Left lung (tissue), 14 donors: Measurements from ENCODE around the gene SYCP2L. TPM values are rescaled to one million over a fixed set of nuclear protein-coding genes. Genes with fewer than 3 reads are reported as not detected.

Source experiments
- ATAC-seq: fragments of 200-7000 bp; cut with Tn5 transposase; one replicate; pipeline ENCODE4 v1.9.1; 2020; ENCODE audit warnings: moderate library complexity
- DNase-seq, 4 donors: peaks; one replicate each; pipeline ENCODE4 v3.0.0-alpha.2; 2013 to 2020
- H3K27ac ChIP-seq, 2 donors: fragments of 200-600 bp; sonication (generic) in 1 of 2; one replicate each; pipeline versions ENCODE4 v1.5.0 to v1.8.0; 2020 to 2021
- H3K27me3 ChIP-seq, 2 donors: fragments of 200-600 bp; sonication (generic) in 1 of 2; one replicate each; pipeline versions ENCODE4 v1.5.0 to v1.8.0; 2020 to 2021
- H3K36me3 ChIP-seq, 2 donors: fragments of 200-600 bp; sonication (generic) in 1 of 2; one replicate each; pipeline versions ENCODE4 v1.5.0 to v1.8.0; 2020 to 2021
- H3K4me1 ChIP-seq, 2 donors: fragments of 200-600 bp; one replicate each; pipeline ENCODE4 v1.8.0; 2021
- H3K4me3 ChIP-seq, 2 donors: fragments of 200-600 bp; sonication (generic) in 1 of 2; one replicate each; pipeline versions ENCODE4 v1.5.0 to v1.8.0; 2020 to 2021; ENCODE audit warnings: mild to moderate bottlenecking in 1 of 2
- H3K9me3 ChIP-seq, 2 donors: fragments of 200-600 bp; sonication (generic) in 1 of 2; one replicate each; pipeline versions ENCODE4 v1.5.0 to v1.8.0; 2020 to 2021
- intact Hi-C, 2 donors: fragments of 100-400 bp; cut with DNase I; formaldehyde crosslinking; loops; one replicate each; pipeline versions ENCODE4 v1.11.2 to v1.14.2; 2022
- long read RNA-seq, 12 donors: library from polyadenylated mRNA in 2 of 12; unstranded in 2 of 12; transcript quantifications; one replicate each; pipeline ENCODE4 v2.0.0 and lab custom pipeline, GENCODE V29; 2019 to 2026
- polyA plus RNA-seq, 6 donors: library from polyadenylated mRNA; unstranded; fragments of 120-200 nt; gene quantifications; one replicate each; pipeline ENCODE4 v1.2.1, GENCODE V29; 2013; ENCODE audit not compliant: insufficient read length in 6 of 6
- total RNA-seq, 2 donors: library from RNA; stranded (reverse); fragmentation: NEBNext Ultra II Directional; extraction: Animal tissue kit (Norgen Biotek cat#: 25700); gene quantifications; one replicate each; pipeline ENCODE4 v1.2.1, GENCODE V29; 2021
- TF ChIP-seq, protein P1 (sequence below), 2 donors: fragments of 200-600 bp; sonication (generic) in 1 of 2; IDR thresholded peaks; one replicate each; pipeline versions ENCODE4 v1.5.0 to v1.8.0; 2021; ENCODE audit warnings: antibody characterized with exemption in 2 of 2
- donor health status: DM: no; HTN: yes; CAD: no.
- donor health status: DM: no; HTN: no; CAD: no.

The SYCP2L gene
- total RNA-seq (under 1 TPM; 0.41 to 0.45 TPM), polyA plus RNA-seq (1 to 10 TPM; 3.7 to 5.8 (median 4.8) TPM)
- long read RNA-seq, donor 1, result 0 reads
- long read RNA-seq, donor 2, partial matches to known transcripts, result 0 of 1 reads
- long read RNA-seq, donor 2, other reads (novel, unspliced or antisense), result 0 of 1 reads
- long read RNA-seq, donor 3, result 0 reads
- long read RNA-seq, donor 4, result 0 reads
- long read RNA-seq, donor 5, result 0 reads
- long read RNA-seq, donor 6, partial matches to known transcripts, result 0 of 1 reads
- long read RNA-seq, donor 6, other reads (novel, unspliced or antisense), result 0 of 1 reads
- long read RNA-seq, donor 7, result 0 reads
- long read RNA-seq, donor 8, result 0 reads
- long read RNA-seq, donor 9, result 0 reads
- long read RNA-seq, donor 10, result 0 reads
- long read RNA-seq, donor 11, partial matches to known transcripts, result 7 of 43 reads
- long read RNA-seq, donor 11, other reads (novel, unspliced or antisense), result 36 of 43 reads
- long read RNA-seq, donor 12, result 0 reads

DNA sequence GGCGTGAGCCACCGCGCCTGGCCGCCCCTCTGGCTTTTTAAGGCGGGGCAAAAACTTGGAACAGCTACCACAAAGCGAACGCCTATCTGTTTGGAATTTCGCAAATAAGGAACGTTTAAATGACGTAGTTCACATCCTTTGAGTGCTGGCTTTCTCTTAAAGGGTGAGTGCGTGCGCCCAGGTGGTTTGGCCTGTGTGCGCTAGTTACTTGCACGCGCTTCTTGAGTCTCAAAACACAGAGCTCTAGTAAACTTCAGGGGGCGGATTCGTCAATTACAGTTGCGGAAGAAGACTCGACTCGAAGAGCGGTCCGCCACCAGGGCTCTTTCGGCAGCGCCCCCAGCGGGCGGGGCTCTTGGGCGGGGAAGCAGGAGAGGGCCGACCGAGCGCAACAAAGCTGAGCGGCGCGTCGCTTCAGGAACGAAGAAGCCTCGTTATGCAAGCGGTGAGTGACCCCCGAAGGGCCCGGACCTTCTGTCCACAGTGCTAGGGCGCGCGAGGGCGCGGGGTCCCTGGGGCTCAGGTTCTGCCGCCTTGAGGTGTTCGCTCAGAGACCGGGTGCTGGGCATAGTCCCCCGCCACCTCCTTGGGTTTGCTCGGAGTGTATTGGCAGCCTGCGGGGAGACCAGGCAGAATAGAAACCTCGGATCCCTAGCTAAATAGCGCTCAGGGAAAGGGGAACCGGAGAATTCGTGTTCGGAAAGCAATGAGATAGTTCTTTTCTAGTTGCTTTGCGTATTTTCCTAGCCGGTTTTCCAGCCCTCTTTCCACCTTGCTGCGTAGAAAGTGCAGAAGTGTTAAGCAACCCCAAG lies at the start of gene SYCP2L:
Gene SYCP2L, plus strand, starts transcription at position 362 of the 812 bp plus-strand sequence. Its CDS starts 75 bp downstream, at position 437.
- H3K9me3 ChIP-seq, result peaks cover 0 to 7% of the 10 kb centered on the region in 2 donors
- intact Hi-C loops, result no loop called here
- H3K27me3 ChIP-seq, result peaks cover 56 to 71% of the 10 kb centered on the region in 2 donors

DNA sequence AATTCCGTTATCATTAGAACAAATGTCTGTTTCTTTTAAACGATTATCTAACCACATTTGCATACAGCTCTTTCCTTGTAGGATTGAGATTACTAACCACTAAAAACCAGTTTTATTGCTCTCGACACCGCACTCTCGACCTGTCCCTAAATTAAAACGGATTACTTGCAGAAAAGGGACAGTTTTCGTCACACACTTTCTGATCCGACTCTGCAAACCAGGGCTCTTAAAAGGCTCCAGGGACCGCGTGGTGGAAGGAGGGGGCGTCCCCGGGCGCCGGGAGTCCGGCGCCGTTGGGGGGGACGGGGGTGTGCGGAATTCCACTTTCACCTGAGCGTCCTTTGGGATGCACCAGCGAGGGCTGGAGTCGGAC lies 49.2 kb upstream of the SYCP2L start:
- ATAC-seq (peak; percentile 30), DNase-seq (peak in 2 of 4 donors; percentile 24 to 35)
- TF ChIP-seq, protein P1, sequence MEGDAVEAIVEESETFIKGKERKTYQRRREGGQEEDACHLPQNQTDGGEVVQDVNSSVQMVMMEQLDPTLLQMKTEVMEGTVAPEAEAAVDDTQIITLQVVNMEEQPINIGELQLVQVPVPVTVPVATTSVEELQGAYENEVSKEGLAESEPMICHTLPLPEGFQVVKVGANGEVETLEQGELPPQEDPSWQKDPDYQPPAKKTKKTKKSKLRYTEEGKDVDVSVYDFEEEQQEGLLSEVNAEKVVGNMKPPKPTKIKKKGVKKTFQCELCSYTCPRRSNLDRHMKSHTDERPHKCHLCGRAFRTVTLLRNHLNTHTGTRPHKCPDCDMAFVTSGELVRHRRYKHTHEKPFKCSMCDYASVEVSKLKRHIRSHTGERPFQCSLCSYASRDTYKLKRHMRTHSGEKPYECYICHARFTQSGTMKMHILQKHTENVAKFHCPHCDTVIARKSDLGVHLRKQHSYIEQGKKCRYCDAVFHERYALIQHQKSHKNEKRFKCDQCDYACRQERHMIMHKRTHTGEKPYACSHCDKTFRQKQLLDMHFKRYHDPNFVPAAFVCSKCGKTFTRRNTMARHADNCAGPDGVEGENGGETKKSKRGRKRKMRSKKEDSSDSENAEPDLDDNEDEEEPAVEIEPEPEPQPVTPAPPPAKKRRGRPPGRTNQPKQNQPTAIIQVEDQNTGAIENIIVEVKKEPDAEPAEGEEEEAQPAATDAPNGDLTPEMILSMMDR (IDR thresholded peaks at IDR 0.05), result no peak
- H3K9me3 ChIP-seq, result no peaks in the 10 kb centered on the region
- H3K27ac ChIP-seq, result peak overlapping the region in 1 of 2 donors; percentile 88
- H3K27me3 ChIP-seq, result peaks cover 0 to 29% of the 10 kb centered on the region in 2 donors
- intact Hi-C loops, result no loop called here
- peaks cover 0 to 20% of the 10 kb centered on the region in 2 donors for H3K4me1 ChIP-seq
- no peaks in the 10 kb centered on the region for H3K36me3 ChIP-seq
- peak overlapping the region; percentile 69 for H3K4me3 ChIP-seq

More for the DNA sequence above, at the start of gene SYCP2L:
- H3K36me3 ChIP-seq, result no peaks in the 10 kb centered on the region
- DNase-seq (peak in 2 of 4 donors; percentile 20 to 57), ATAC-seq (peak; percentile 72)
- H3K4me3 ChIP-seq, result peak within 1 kb of the TSS; percentile 27 to 34
- TF ChIP-seq, protein P1 (IDR thresholded peaks at IDR 0.05), result no peak
- peaks cover 0 to 16% of the 10 kb centered on the region in 2 donors for H3K4me1 ChIP-seq
- H3K27ac ChIP-seq, result peak within 1 kb of the TSS in 1 of 2 donors; percentile 13

DNA sequence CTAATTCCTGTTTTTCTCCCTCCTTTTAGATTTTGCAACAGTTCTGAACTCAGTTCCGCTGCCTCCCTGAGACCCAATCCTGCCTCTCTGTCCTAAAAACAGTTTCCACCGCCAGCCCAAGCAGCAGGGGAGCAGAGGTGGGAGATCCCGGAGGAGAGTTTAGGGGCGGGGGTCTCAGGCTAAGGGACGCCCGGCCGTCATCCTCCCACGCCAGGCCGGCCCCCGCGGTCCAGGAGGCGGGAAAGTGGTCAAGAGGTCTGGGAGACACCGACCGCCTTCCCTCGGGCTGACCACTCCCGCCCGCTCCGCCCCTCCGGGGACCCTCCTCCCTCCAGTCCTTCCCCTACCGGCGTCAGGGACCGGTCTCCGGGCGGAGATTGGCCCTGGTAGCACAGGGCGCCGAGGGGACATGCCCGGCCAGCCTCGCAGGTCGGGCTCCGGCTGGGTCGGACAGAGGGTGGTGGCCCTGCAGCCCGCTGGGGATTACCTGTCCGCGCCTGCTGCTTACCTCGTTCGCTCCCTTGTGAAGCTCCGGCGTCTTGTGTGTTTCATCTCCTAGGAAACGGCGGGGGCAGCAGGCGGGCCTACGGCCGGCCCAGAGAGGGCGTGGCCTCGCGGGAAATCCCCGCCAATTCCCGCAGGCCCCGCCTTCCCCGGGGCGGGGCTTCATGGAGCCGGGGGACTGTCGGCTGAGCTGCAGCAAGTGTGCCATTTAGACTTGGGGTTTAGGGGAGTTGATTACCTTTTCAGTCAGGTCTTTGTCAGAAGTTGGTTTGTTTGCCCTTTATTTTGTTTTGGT lies 48.7 kb upstream of the SYCP2L start, which contains the start of gene MAK:
Gene MAK, minus strand, starts transcription at position 545 of the 799 bp plus-strand sequence. CDS start 7,891 bp downstream, outside the sequence.
- Histone ChIP-seq H3K9me3 (no peaks in the 10 kb centered on the region), H3K4me3 (peak within 1 kb of the TSS; percentile 69), H3K36me3 (no peaks in the 10 kb centered on the region), H3K27ac (peak within 1 kb of the TSS; percentile 36 to 88), H3K27me3 (peaks cover 0 to 29% of the 10 kb centered on the region in 2 donors), H3K4me1 (peaks cover 0 to 20% of the 10 kb centered on the region in 2 donors)
- ATAC-seq, result peak; percentile 98
- TF ChIP-seq, protein P1 (IDR thresholded peaks at IDR 0.05), result no peak
- DNase-seq, result peak; percentile 90 to 96 (median 94)
- intact Hi-C loops, result no loop called here

DNA sequence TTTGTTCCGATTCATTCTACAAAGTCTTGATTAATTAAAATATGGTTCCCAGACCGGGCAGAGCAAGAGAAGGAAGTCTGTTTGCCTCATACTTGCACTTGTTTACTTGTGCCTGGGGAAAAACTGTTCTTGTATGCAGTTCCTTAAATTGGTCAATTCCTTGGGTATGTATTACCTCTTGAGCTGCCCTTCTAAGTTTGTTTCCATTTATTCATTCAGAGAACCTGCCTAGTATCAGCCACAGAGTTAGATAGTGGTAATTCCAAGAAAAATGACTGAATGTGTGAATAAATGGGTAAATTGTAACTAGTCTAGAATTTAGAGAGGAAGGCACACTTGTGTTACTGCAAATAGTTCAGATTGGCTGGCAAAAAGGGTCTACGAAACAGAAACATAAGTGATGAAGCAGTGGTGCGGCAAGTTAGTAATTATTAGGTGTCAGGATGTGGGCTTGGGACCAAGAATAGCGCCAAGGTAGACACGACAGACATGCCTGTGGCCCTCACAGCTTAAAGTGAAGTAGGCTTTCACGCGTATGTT lies 48.0 kb upstream of the SYCP2L start:
- Histone ChIP-seq H3K4me1 (peaks cover 0 to 20% of the 10 kb centered on the region in 2 donors), H3K9me3 (no peaks in the 10 kb centered on the region), H3K27me3 (peaks cover 0 to 29% of the 10 kb centered on the region in 2 donors), H3K27ac (peak overlapping the region; percentile 36 to 88), H3K4me3 (peak overlapping the region; percentile 69), H3K36me3 (no peaks in the 10 kb centered on the region)
- intact Hi-C loops, result no loop called here
- no peak for DNase-seq
- TF ChIP-seq, protein P1 (IDR thresholded peaks at IDR 0.05), result no peak
- peak; percentile 46 for ATAC-seq
